ENCODE data around the gene TASL.

GRCh38 chrX:30589146-30589888 lies 11.8 kb upstream of the TASL start:
- TF ChIP-seq TAF1 (IDR thresholded peaks at IDR 0.05; ENCODE audit: low read depth, low read length) (no peak), POLR2A (IDR thresholded peaks at IDR 0.05; ENCODE audit: low read depth, low read length) (no peak), PAX5 (IDR thresholded peaks at IDR 0.05; ENCODE audit: insufficient read depth, low read length, severe bottlenecking) (no peak), POLR2AphosphoS5 (IDR thresholded peaks at IDR 0.05; ENCODE audit: low read depth, low read length) (no peak)

Measured in GM12891 (cell line).